HepG2 (cell line): ENCODE measurements around the gene ASXL1. TPM values are rescaled to one million over a fixed set of nuclear protein-coding genes. Genes with fewer than 3 reads are reported as not detected.
A peak's percentile ranks its signal among the peaks of the same experiment; 100 is the strongest.

Source experiments
- ATRX ChIP-seq: sonication (generic); formaldehyde crosslinking; IDR thresholded peaks from 2 replicates; pipeline ENCODE4 v1.4.0; 2020; ENCODE audit warnings: missing genetic modification reagents, borderline replicate concordance
- CBX5 ChIP-seq: sonication (generic); formaldehyde crosslinking; IDR thresholded peaks from 2 replicates; pipeline ENCODE4 v1.4.0; 2020; ENCODE audit warnings: missing genetic modification reagents, borderline replicate concordance
- CERS6 ChIP-seq: sonication (generic); formaldehyde crosslinking; IDR thresholded peaks from 2 replicates; pipeline ENCODE4 v1.5.0; 2020; ENCODE audit warnings: missing genetic modification reagents
- FOXC1 ChIP-seq: sonication (generic); formaldehyde crosslinking; IDR thresholded peaks from 2 replicates; pipeline ENCODE4 v1.8.0; 2022; ENCODE audit warnings: mild to moderate bottlenecking, missing genetic modification reagents, borderline replicate concordance
- IRF2 ChIP-seq: IDR thresholded peaks from 2 replicates; pipeline ENCODE4 v1.6.1; 2018; ENCODE audit warnings: missing genetic modification reagents, missing compliant biosample characterization
- JDP2 ChIP-seq: sonication (generic); formaldehyde crosslinking; IDR thresholded peaks from 2 replicates; pipeline ENCODE4 v1.8.1; 2022; ENCODE audit warnings: missing genetic modification reagents, borderline replicate concordance
- KDM5B ChIP-seq: sonication (generic); formaldehyde crosslinking; IDR thresholded peaks from 2 replicates; pipeline ENCODE4 v1.4.0; 2020; ENCODE audit warnings: missing genetic modification reagents, mild to moderate bottlenecking, borderline replicate concordance
- KIAA2018 ChIP-seq: sonication (generic); formaldehyde crosslinking; IDR thresholded peaks from 2 replicates; pipeline ENCODE4 v1.5.0; 2020; ENCODE audit warnings: mild to moderate bottlenecking, missing genetic modification reagents, borderline replicate concordance
- MED13 ChIP-seq: sonication (generic); formaldehyde crosslinking; IDR thresholded peaks from 2 replicates; pipeline ENCODE4 v1.5.0; 2020; ENCODE audit warnings: missing genetic modification reagents
- SYNCRIP ChIP-seq: fragments of 200-400 bp; formaldehyde crosslinking; IDR thresholded peaks from 2 replicates; pipeline ENCODE4 v1.6.1; 2018; ENCODE audit warnings: mild to moderate bottlenecking, low read depth, low read length; ENCODE audit not compliant: insufficient read depth
- ZBTB7B ChIP-seq: sonication (generic); formaldehyde crosslinking; IDR thresholded peaks from 2 replicates; pipeline ENCODE4 v1.4.0; 2020; ENCODE audit warnings: missing genetic modification reagents
- ZNF234 ChIP-seq: sonication (generic); formaldehyde crosslinking; conservative IDR thresholded peaks from 2 replicates; pipeline ENCODE4 v1.5.1; 2020; ENCODE audit warnings: mild to moderate bottlenecking, missing genetic modification reagents
- ZNF264 ChIP-seq: sonication (generic); formaldehyde crosslinking; IDR thresholded peaks from 2 replicates; pipeline ENCODE4 v1.4.0; 2020; ENCODE audit warnings: missing genetic modification reagents
- ZNF335 ChIP-seq: sonication (generic); formaldehyde crosslinking; IDR thresholded peaks from 2 replicates; pipeline ENCODE4 v1.4.0; 2020; ENCODE audit warnings: missing genetic modification reagents
- ZNF597 ChIP-seq: sonication (generic); formaldehyde crosslinking; IDR thresholded peaks from 2 replicates; pipeline ENCODE4 v1.5.0; 2020; ENCODE audit warnings: missing genetic modification reagents
- ZNF674 ChIP-seq: sonication (generic); formaldehyde crosslinking; IDR thresholded peaks from 2 replicates; pipeline ENCODE4 v1.5.0; 2020; ENCODE audit warnings: low read depth, mild to moderate bottlenecking, missing genetic modification reagents
- ZNF800 ChIP-seq: sonication (generic); formaldehyde crosslinking; IDR thresholded peaks from 2 replicates; pipeline ENCODE4 v1.4.0; 2020; ENCODE audit warnings: missing genetic modification reagents
- polyA plus RNA-seq, 8 experiments: library from polyadenylated mRNA; depleted of rRNA in 3 of 8; stranded (reverse) in 7 of 8; unstranded in 1 of 8; fragments of >200 nt; fragmentation: Illumina TruSeq in 4 of 8; extraction: Trizol in 4 of 8; gene quantifications; 2 replicates each; pipeline versions ENCODE4 v1.2.1 to v1.2.3, GENCODE V29; 2011 to 2016; ENCODE audit warnings: low read depth in 4 of 8, missing spikeins in 1 of 8, mixed read lengths in 1 of 8; ENCODE audit not compliant: insufficient read depth in 1 of 8
- total RNA-seq, 5 experiments: library from RNA; depleted of rRNA; stranded (reverse); fragments of >200 nt; fragmentation: Illumina TruSeq; extraction: Trizol; gene quantifications; 2 replicates each; pipeline ENCODE4 v1.2.3, GENCODE V29; 2016; ENCODE audit warnings: low read depth in 1 of 5

ASXL1 gene
- total and polyA plus RNA-seq, 2 of the 13 experiments (the other 11 are each of a cell fraction or from before 2014, with no cell fraction given): 62.1 to 74.8 TPM

GRCh38 chr20:32482442-32483261 lies 124.5 kb downstream of the ASXL1 start (continued):
- TF ChIP-seq KIAA2018 (CRISPR knock-in tag) (no peak), MED13 (CRISPR knock-in tag) (peak; percentile 75), CBX5 (no peak; the same call in 1 of the 2 replicates), ZBTB7B (CRISPR knock-in tag) (peak; percentile 91), ZNF335 (CRISPR knock-in tag) (no peak), SYNCRIP (no peak), ZNF234 (no peak), CERS6 (no peak), ATRX (CRISPR knock-in tag) (0 out of 2 replicates have a peak, but pooled peaks have one; percentile 35), KDM5B (CRISPR knock-in tag) (peak; percentile 75), ZNF264 (CRISPR knock-in tag) (no peak), JDP2 (CRISPR knock-in tag) (no peak), FOXC1 (CRISPR knock-in tag) (peak; percentile 86), ZNF674 (no peak), ZNF800 (peak; percentile 72; the same call in 1 of the 2 replicates), IRF2 (CRISPR knock-in tag) (peak; percentile 49; the same call in 1 of the 2 replicates), ZNF597 (no peak)
